HG02852 (cell line): ENCODE results near the gene TAF1B.

Experiments
- ATAC-seq: cut with Tn5 transposase; IDR thresholded peaks from one replicate; pipeline ENCODE4 v1.9.1; 2021; ENCODE audit warnings: mild to moderate bottlenecking, moderate library complexity; ENCODE audit not compliant: unreplicated experiment

TAF1B gene

DNA sequence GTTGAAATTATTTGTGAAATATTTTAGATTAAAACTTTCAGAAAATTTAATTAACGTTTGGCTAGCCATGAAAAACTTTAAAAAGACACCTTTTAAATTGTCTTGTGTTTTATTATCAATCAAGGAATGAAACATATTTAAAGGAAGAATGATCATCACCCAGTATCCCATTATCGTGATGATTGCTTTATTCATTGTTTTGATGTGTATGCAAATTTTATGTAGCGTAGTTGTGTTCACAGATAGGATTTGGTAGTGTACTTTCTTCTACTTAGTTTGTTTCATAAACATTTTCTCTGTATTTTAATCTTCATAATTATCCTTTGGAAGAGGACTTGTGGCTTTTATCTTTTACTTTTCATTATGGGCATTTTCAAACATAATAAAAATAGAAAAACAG, 116.0 kb downstream of the TAF1B start:
- no peak for ATAC-seq

DNA sequence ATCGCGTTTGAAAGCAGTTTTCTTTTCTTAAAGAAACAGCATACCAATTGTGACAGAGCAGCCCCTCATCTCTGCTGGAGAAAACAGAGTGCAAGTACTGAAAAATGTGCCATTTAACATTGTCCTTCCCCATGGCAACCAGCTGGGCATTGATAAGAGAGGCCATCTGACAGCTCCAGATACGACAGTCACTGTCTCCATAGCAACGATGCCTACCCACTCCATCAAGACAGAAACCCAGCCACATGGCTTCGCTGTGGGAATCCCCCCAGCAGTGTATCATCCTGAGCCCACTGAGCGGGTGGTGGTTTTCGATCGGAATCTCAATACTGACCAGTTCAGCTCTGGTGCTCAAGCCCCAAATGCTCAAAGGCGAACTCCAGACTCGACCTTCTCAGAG, 117.7 kb downstream of the TAF1B start:
- ATAC-seq, result no peak

DNA sequence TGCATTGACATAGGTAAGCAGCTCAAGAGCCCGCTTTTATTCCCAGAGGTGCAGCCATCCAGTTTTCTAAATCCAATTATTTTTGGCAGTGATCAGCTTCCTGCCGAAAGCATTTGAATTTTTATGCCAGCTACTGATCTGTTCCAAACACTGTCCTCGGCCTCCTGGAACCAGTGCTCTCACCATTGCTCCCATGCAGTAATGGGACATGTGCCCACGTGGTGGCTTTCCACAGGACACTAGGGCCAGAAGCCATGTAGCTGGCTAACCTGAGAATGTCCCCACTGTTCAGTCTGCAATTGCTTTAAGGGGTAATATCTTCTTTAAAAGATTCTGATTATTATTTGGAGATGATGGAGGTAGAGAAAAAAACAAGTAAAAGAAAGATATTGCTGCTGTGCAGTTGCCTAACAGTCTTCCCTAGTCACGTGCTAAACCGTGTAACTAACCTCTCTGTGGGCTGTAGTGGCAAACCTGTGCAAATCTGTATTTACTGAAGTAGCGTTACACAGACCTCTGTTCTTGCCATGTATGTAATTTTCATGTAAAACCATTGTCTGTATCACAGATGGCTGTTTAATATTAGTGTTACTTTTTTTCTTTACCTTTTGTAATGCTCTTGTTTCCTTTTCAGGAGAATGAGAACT, 121.2 kb downstream of the TAF1B start:
- ATAC-seq, result no peak

DNA sequence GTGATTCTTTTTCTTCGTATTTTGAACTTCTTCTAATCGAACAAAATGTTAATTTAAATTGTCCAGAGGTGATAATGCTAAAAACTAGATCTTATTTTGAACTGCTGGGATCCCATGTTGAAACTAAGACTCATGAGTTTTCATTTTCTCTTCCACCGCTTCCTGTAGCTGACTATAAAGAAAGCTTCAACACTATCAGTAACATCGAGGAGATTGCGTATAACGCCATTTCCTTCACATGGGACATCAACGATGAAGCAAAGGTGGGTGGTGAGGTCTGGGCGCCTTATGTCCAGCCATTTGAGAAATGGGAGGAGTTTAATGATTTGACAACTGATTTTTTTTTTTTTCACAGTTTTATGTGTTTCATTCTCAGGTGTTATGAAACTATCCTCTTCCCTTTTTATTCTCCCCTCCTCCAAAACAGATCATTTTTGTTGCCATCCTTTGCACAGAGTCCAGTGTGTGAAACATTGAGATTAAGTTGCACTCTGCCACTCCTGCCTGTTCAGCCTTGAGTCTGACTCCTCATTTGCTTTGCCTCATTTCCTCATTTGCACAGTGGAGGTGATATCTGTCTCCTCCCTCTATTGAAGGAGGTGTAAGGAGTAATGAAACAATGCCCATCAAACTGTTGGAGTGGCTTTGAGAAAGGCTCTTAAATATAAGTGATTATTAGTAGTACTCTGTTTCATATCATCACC, 122.0 kb downstream of the TAF1B start:
- ATAC-seq, result no peak

DNA sequence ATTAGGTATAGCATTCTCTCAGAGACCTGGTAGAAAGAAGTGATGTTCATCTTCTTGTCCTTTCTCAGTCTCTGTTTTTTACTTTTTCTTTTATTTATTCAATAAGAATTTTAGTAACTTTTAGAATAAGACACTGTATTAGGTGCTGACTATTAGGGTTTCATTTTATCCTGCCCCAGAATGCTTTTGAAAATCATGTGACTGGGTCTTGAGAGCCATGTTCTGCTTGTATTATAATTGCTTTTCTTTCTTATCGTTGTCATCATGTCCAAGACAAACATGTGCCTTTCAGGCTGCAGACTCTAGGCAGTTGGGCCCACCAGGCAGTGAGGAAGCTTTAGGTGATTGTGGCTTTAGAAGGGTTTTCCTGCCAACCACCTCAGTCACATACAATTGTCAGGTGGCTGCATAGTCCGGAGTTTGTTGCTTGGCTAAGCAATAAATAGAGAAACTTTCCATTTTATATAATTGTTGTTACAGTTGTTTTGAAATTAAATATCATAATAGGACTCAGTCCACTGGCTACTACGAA, 123.3 kb downstream of the TAF1B start:
- no peak for ATAC-seq

DNA sequence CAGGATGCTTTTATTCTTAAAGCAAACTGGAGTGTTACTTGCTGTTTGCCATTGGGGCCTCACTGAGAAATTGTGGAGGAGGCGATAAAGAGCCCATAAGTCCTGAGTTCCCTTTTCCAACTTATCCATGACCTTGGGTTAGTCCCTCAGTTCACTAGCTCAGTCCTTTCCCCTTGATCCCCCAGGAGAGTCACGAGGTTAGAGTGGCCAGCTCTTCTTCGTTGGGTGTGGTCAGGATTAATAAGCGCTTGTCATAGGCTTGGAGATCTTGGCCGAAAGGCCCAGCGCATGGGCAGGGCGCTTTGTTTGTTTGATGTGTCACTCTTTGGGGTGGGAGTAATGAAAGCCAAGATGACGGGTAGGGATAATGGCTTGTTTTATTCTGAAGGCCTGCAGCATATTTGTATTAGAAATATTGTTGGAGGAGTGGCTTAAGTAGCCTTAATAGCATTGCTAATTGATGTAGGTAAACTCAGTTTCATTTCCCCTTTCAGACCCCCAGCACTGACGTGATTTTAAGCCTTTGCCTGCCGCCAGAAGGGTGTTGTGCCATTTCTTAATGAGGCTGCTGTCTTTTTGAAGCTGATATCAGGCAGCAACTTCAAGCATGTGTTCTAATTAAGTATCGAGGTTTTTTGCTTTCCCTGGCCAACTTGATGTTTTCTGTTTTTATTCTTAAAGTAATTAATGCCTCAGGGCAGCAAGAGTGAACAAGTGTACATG, 123.9 kb downstream of the TAF1B start:
- ATAC-seq, result no peak

DNA sequence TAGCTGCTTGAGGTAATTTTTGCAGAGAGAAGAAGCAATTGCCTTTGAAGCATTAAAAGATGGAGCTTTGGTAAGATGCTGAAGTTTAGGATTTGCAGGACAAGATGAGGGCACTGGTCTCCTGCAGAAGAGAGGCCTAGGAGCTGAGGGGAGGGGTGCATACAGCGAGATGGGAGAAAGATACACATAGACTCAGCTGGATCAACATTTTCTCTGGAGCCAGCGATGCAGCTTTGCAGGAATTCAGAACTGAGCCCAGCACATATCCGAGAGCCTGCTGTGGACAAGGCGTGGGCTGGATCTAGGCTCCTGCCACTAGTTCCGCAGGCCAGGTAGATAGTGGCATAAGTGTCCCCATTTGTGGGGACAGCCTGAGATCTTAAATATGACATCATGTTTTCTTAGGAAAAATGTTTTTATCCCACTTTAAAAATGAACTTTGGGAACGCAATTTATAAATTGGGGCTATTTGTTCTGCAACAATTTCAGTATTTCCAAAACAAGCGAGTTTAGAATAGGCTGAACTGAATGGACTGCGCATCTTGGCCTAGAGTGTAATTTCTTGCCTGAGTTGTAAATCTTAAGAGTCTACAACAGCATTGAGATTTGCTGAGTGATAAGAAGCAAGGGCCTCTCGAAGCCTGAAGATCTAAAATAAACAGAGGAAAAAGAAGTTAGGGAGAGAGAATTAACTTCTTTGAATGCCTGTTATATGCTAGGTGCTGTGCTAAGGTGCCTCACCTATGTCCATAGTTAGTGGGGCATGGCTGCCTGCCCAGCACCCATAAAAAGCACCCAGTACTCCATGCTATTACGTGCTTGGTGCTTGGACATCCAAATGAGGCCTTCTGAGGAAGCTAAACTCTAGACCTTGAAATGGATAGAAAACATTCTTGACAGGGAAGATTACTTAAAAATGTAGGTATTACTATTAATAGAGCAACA, 125.6 kb downstream of the TAF1B start:
- no peak for ATAC-seq

DNA sequence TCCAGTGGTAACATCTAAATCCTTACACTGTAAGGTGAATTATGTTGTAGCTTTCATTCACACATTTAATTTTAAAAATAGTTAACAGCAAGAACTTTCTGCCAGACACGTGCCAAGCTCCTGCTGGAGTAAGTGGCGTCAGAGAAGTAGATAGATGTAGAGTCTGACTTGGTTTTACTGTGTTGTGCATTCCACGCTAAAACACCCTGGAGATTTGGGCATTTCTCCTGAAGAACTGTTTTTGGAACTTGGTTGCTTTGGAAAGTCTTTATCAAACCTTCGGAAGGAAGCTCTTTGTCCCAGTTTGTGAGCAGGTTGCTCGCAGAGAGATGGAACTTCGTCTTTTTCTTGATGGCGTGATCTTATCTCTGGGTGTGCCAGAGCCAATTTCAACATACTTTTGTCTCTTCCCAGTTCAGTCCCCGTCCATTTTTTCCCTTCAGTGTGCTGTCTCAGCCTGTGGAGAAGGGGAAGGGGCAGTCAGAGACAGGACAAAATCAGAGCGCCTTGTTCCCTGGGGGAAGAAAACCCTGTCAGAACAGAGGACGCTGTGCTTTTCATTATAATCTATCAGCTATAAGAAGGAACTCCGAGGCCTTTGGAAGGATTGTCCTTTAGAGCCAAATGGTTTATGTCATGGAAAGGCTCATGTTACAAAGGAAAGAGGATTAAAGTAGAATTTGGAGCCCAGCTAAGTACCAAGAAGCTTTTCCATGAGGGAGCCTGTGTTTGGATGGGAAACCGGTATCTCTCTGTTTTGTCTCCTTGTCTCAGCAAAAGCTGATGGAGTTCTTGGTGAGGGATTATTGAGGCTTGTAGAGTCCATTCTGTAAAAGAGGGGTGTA, 127.1 kb downstream of the TAF1B start:
- ATAC-seq, result no peak

DNA sequence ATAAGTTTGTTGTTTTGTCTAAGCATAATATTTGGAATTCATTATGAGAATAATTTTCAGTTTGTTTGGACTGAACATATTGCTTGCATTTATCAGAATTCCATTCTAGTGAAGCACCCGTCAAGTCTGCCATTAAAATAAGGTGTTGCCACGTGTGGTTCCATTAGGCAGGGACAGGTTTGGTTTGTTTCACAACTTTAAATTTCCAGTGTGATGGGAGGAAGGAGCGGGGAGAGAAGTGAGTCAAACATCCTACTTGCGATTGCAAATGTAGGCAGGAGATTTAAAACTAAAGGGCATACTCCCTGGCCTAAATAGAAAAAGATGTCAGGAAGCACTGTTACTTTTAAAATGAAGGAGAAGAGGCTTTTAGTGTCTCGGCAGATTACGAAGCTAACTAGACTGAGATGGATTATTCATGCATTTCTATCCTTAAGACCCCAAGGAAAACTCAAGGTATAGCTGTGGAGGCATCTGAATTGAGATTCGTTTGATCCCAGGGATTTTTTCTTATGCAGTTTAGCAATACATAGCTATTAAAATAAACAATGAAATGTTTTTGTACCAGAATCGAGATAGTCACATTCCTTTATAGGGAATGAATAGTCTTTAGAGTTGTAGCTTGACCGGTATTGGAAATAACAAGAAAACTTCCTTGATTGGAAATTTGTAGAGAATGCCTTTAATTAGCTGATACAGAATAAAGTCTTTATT, 128.0 kb downstream of the TAF1B start:
- ATAC-seq, result no peak

DNA sequence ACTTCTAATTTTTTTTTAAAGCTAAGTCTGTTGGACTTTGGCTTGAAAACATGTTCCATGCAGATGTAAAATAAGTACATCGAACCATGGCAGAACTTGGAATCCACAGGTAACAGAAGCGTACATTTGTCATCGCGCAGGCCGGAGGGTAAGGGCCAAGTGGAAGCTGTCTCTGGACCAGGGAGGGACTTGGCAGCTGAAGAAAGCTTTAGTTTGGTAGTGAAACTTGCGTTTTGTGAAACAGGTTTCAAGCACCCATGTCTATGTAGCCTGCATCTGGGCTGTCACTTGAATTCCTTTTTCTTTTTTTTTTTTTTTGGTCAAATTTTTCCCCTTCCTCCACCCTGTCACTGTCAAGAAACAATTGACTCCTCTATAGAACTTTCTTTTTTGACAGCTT, 128.6 kb downstream of the TAF1B start:
- no peak for ATAC-seq

DNA sequence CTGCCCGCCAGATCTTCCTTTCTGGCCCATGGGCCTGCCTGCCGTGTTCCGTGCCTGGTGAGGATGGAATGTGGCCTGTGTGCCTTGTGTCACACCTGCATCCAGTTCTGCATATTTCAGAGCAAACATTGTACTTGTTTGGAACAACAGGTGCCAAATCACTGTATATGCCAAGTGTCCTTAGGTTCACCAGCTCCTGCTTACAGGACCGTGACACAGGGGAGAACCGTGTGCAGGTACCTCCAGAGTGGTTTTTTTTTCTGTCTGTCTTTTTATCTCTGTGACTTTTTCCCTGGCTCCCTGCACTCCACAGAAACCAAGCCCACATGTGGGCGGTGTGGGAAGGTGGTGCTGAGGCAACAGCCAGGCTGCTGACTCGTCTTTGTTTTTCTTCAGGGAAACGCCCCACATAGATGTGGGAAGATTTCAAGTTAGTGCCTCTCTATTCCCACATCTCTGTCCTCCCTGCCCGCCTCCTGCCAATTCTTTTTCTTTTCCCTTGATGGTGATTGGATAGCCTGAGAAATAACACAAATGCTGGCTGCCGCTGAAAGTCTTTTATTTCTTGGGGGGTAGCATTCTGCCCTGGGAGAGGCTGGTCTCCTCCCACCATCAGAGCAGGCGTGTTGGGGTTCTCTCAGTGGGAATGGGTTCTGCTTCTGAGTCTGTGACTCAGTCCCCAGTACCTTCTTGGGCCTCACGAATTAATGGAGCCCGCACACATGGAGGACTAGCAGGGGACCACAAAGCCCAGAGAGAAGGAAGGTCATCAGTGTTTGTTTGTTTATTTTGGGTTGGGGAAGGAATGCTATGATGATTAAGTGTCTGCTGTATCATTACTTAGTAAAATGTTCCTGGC, 129.6 kb downstream of the TAF1B start:
- ATAC-seq, result no peak

DNA sequence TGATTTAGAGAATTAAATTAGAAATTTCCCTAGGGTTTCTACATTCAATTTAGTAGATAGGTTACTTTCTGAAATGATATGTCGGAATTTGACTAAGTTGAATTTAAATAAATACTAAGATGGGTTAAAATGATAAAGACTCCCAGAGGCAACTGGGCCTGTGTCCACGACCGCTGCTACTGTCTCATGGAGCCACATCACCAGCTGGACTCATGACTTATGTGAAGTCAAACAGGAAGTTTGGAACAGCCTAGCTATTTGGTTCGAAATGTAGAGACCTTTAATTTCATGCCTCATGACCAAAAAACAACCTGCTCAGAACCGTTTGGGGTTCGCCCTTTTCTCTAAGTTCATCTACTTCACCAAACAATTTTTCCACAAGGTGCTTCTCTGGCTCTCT, 130.4 kb downstream of the TAF1B start:
- ATAC-seq, result no peak

DNA sequence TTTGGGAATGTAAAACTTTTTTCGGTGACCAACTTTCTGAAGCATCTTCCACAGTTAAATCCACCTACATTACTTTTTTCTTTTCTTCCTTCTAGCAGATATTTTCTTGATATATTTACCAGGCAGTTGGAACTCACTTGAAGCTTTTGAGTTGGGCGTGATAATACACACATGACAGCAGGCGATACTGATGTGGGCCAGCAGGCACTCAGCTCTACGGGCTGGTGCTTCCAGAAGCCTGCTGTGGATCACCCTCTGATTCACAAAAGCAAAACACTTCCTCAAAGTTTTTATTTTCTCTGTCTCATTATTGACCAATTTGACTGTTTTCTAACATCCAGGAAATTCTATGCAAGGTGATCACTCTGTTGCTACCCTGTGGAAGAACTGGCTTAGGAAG, 131.1 kb downstream of the TAF1B start:
- ATAC-seq, result no peak

DNA sequence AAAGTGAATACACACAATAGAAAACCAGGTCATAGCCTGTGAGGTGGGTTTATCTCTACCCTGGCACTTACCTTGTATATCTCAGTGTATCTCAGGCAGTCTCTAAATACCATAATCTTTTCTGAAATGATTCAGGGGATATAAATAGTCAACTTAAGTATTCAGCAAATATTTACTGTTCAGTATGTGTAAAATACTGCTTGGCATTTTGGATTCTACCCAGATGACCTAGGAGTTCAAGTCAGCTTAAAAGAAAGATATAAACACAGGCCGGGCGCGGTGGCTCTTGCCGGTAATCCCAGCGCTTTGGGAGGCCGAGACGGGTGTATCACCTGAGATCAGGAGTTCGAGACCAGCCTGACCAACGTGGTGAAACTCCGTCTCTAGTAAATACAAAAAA, 132.1 kb downstream of the TAF1B start:
- no peak for ATAC-seq

DNA sequence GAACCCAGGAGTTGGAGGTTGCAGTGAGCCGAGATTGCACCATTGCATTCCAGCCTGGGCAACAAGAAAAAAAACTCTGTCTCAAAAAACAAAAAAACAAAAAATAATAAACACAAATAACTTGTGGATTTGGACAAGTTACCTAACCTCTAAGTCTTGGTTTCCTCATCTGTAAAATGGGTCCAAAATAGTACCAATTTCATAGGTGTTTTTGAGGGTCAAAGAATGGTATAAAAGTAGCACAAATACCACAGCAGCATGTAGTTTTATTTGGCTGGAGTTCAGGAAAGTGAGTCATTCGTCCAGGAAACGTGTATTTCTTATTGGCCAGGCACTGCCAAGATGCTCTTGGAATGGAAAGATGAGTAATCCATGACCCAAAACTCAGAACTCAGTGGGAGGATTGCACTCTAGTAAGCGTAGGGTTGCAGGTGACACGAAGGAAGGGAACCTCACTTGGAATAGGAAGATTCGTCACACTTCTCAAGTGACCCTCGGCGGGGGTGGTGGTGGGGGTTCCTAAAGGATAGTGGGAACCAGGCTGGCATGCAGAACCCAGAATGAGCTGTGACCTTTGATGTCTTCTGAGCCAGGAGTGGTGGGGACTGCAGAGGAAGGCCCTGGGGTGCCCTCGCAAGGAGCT, 132.7 kb downstream of the TAF1B start:
- no peak for ATAC-seq

DNA sequence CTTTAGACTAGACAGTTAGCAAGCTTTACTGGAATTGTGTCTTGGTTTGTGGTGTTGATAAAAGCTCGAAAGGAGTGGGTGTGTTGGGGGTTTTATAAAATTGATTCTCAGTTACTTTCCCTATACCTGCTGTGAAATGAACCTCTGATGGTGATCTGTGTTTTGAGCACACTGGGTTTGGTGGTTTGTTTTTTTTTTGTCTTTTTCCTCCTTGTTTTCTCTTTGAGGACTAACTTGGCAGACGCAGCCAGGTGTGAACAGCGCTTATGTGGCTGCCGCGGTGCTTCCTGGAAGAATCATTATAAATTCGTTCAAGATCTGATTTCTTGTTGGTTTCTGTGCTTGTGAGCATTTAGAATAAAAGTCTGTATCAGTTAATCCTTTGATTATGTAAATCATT, 136.7 kb downstream of the TAF1B start:
- ATAC-seq, result no peak

DNA sequence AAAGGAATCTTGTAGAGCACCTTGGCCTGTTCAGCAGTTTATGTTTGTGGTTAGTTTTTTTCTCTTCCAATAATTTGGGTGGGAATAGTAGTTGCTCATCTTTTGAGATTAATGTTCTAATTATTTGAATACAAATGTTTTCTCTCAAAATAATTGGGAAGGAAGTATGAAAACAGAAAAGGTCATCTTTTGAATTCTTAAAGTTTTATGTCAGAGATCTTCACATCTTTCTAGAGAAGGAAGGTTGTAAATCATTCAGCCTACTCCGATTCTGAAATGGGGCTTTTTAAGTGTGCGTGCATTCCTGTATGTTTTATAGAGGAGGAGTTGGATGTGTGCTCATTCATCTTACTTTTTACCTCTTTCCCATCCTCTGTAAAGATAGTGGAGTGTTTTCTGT, 137.2 kb downstream of the TAF1B start:
- no peak for ATAC-seq

DNA sequence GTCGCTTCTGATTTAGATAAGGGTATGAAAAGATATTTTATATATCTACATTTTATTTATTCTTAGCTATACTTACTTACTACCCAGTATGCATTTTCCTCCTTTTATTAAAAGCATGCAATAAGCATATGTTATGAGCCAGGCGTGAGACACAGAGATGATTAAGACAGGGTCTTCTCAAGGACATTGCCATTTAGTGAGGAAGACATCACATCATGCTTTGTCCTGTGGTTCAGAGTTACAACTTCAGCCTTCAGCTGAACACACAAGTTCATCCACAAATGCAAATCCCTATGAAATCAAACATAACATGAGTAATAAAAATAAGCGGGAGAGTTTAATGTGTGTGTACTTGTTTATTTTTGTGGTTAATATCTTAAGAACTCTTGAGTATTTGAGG, 138.4 kb downstream of the TAF1B start:
- no peak for ATAC-seq
